HG03175 (cell line): Measurements from ENCODE around the gene CCDC85C.

Experiments used
- ATAC-seq: cut with Tn5 transposase; IDR thresholded peaks from one replicate; pipeline ENCODE4 v1.9.1; 2021; ENCODE audit warnings: mild to moderate bottlenecking, moderate library complexity; ENCODE audit not compliant: unreplicated experiment

The CCDC85C gene

GRCh38 chr14:99574099-99574880 lies 29.7 kb downstream of the CCDC85C start:
- no peak for ATAC-seq

DNA sequence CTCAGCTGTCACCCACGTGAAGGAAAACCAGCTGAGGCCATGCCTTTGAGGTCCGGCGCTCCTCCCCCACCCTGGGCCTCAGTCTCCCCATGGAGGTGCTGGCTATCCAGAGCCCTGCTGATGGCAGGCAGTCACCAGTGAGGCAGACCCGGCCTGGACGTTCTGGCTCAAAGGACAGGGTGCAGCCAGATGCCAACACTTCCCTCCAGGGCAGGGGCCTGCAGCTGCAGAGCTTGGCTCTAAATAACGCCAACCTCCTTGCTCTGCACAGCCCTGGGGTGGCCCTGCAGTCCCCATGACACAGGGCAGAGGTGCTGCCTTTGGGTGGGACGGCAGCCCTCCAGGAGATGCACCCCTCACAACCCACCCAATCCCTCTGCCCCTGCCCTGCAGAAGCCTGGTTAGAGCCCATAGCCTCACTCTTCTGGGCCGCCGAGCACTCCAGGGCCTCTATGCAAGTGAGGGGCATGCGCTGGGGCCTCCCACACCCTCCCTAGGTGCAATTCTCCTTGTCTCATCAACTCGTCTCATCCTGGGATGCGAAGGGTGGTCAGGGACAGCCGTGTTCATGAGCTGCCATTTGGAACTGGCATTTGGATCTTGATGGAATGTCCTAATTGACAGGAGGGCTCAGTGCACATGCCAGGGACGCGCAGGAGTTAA lies 30.4 kb downstream of the CCDC85C start:
- ATAC-seq: no peak

- peak; percentile 59 for ATAC-seq
Observed at GRCh38 chr14:99573000-99573330, 31.0 kb downstream of the CCDC85C start.

GRCh38 chr14:99572173-99572999 lies 31.6 kb downstream of the CCDC85C start:
- ATAC-seq: no peak

GRCh38 chr14:99571303-99571986 lies 32.6 kb downstream of the CCDC85C start:
- no peak for ATAC-seq

- no peak for ATAC-seq
Observed at GRCh38 chr14:99570544-99571302, 33.3 kb downstream of the CCDC85C start.

GRCh38 chr14:99569725-99570543 lies 34.1 kb downstream of the CCDC85C start:
- no peak for ATAC-seq

GRCh38 chr14:99568567-99569560 lies 35.1 kb downstream of the CCDC85C start:
- no peak for ATAC-seq

DNA sequence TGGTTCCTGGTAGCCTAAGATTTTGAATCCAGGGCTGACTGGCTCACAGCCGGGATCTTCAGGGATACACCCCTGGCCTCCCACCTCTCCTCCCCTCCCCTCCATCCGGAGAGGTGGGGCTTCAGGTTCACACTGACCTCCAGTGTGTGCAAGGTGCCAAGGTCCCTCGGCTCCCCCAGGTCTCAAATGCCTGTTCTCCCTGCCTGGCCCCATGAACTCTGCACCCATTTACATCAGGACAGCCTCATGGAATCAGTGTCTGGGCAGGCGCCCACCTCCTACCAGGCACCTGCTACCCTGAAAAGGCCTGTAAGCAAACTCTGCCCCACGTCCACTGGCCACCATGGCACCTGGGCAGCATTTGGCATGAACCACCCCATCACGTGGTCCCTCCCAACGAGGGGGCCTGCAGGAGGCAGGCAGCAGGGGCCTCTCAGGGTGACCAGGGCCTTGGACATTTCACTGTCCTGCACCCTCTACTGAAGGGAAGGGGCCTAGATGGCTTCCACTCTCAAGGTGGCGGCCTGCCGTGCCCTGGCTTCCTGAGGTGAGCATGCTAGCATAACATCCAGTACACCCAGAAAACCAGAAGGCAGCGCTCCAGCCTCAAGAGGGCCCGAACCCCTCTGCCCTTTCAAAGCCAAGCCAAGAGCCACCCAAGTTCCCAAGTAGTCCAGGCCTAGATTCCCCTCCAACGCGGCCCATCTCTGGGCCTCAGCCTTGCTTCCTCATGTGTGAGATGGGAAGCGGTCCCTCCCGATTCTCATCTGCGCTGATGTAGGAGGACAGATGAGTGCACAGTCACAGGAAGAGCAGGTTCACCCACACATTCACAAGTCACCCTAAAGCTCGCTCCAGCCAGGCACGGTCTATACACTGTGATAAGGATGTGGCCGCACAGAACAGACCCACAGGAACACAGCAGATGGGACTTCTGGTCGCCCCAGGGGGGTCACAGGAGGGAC lies 37.3 kb downstream of the CCDC85C start:
- no peak for ATAC-seq

GRCh38 chr14:99566009-99566389 lies 38.0 kb downstream of the CCDC85C start:
- ATAC-seq: no peak

GRCh38 chr14:99565383-99565782 lies 38.6 kb downstream of the CCDC85C start:
- ATAC-seq: no peak

DNA sequence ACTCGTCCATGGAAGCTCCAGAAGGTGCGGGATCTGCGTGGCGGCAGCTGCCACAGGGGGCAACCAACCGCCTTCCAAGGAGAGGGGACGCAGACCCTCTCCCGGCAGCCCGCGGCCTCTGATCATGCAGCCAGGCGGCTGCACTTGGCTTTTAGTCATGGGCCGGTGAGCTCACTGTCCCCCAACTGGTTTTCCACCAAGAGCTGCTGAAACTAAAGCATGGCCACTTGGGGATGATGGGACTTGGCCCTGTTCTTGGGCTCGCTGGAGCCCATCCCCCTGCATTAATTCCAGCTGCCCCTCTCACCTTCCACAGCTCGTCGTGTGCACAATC lies 39.1 kb downstream of the CCDC85C start:
- no peak for ATAC-seq

GRCh38 chr14:99564256-99564925 lies 39.6 kb downstream of the CCDC85C start:
- no peak for ATAC-seq

- ATAC-seq: no peak
Observed at GRCh38 chr14:99563749-99564129, 40.3 kb downstream of the CCDC85C start.

GRCh38 chr14:99562856-99563748 lies 40.9 kb downstream of the CCDC85C start:
- no peak for ATAC-seq

DNA sequence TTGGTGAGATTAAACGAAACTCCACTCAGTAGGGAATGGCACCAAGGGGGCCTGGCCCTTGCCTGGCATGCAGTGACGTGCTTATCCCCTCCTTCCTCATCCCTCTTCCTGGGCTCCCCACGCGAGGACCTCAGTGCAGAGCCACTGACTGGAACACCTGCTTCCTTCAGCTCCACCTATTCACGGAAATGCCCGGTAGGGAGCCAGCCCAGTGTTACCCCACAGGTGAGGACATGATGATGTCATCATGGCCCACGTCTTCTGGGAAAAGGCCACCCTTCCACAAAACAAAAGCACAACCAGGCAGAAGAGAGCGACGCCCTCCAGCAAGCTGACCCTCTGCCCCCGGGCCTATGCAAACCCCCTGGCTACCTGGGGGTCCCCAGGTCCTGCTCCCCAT lies 42.1 kb downstream of the CCDC85C start:
- no peak for ATAC-seq
